ENCODE results near the gene USP49.
"Not testable (repeated sequence)": the region's sequence is repeated elsewhere in the genome, so short reads cannot be mapped to it uniquely, and the experiment has no call there.

The USP49 gene

GRCh38 chr6:41780551-41781365, 114.4 kb downstream of the USP49 start, which contains the start of gene PRICKLE4:
PRICKLE4 (plus strand) TSS chr6:41780782; CDS start chr6:41783474, 2,692 bp downstream.
- DNase-seq (ENCODE audit: low read depth in 2 of 2) = no peak

GRCh38 chr6:41779788-41780550, 115.2 kb downstream of the USP49 start, which contains the start of gene FRS3:
FRS3 (minus strand) TSS chr6:41779900; CDS start chr6:41776987, 2,913 bp downstream.
- peak; percentile 98 for DNase-seq (ENCODE audit: low read depth in 2 of 2)

- DNase-seq (ENCODE audit: low read depth in 2 of 2) = no peak
Observed at GRCh38 chr6:41779336-41779735, 115.8 kb downstream of the USP49 start.

GRCh38 chr6:41778895-41779294, 116.3 kb downstream of the USP49 start:
- no peak for DNase-seq (ENCODE audit: low read depth in 2 of 2)

DNA sequence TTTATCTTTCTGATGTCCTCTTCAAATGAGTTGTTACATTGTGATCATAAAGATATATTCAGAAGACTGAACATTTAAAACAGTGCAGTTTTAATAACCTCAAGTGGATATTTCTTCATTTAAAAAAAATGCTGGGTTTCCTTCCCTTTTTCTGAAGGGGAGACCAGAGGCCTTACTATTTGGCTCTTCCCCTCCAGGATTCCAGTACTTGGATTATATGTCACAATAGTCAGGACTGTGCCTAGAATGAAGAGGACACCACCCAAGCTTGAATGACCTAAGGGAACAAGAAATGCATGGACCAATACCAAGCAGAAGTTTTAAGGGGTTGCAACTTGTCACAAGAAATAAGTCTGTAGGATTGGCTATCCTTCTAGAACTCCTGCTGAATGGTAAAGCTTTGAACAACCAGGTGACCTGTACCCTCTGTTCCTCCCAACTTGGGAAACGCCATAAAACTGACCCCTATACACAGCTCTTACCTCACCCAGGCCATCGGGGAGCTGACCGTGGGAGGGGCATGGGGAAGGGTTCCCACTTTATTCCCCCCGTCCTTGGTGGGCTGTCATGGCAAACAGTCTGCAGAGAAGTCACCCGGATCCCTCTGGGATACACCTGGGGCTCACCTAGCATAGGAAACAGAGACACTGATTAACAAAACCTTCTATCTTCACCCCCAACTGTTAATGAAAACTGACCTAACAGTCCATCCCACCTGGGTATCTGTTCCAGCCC, 117.5 kb downstream of the USP49 start:
- DNase-seq (ENCODE audit: low read depth in 2 of 2) = no peak

DNA sequence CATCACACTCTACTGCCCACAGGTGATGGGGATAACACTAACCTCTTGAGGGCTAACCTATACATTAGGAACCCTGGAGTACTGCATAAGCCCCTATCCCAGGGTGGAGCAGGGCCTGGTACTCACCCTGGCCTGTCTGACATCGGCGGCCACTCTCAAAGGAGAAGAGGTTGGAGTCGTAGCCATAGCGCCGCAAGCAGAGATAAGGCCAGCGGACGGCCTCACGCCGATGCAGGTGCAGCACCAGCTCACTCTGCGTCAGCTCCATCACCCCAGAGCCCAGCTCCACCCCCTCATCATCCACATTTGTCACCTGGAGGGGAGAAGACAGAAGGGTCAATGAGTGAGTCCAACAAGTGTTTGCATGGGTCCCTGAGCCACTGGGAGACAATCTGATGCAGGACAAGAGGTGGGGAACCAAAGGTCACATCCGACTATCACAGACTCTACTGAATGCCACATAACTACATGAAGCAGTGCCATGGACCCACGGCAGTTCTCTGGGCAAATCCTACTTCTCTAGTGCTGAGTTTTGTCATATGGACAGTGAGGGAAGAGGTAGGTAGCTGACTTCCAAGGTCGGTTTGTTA, 119.8 kb downstream of the USP49 start:
- DNase-seq (ENCODE audit: low read depth in 2 of 2) = no peak

DNA sequence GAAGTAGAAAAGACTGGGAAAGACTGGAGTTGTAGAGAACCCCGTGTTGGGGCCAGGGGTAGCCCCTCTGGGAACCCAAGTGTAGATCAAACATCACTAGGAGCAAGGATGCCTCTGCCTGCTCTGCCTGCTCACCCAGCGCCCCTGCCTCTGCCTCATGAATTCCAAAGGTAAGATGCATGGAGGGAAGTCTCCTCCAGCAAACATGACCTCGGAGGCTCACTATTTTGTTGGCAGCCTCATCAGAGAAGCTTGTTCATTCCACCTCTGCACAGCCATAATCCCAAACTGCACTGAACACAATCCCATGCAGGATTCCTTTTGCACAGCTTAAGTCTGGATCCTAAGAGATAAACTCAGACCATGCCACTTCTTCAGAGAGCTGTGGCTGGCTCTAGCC, 120.3 kb downstream of the USP49 start:
- DNase-seq (ENCODE audit: low read depth in 2 of 2) = no peak

GRCh38 chr6:41771058-41771983, 123.9 kb downstream of the USP49 start:
- DNase-seq (ENCODE audit: low read depth in 2 of 2) = no peak

- no peak for DNase-seq (ENCODE audit: low read depth in 2 of 2)
Observed at GRCh38 chr6:41770381-41771057, 124.7 kb downstream of the USP49 start.

- no peak for DNase-seq (ENCODE audit: low read depth in 2 of 2)
Observed at GRCh38 chr6:41769376-41769775, 125.8 kb downstream of the USP49 start.

- no peak for DNase-seq (ENCODE audit: low read depth in 2 of 2)
Observed at GRCh38 chr6:41768545-41769308, 126.4 kb downstream of the USP49 start.

- no peak for DNase-seq (ENCODE audit: low read depth in 2 of 2)
Observed at GRCh38 chr6:41767112-41767833, 127.9 kb downstream of the USP49 start.

GRCh38 chr6:41766043-41766664, 129.0 kb downstream of the USP49 start:
- not testable (repeated sequence) for DNase-seq (ENCODE audit: low read depth in 2 of 2)

GRCh38 chr6:41763470-41763869, 131.7 kb downstream of the USP49 start:
- no peak for DNase-seq (ENCODE audit: low read depth in 2 of 2)

DNA sequence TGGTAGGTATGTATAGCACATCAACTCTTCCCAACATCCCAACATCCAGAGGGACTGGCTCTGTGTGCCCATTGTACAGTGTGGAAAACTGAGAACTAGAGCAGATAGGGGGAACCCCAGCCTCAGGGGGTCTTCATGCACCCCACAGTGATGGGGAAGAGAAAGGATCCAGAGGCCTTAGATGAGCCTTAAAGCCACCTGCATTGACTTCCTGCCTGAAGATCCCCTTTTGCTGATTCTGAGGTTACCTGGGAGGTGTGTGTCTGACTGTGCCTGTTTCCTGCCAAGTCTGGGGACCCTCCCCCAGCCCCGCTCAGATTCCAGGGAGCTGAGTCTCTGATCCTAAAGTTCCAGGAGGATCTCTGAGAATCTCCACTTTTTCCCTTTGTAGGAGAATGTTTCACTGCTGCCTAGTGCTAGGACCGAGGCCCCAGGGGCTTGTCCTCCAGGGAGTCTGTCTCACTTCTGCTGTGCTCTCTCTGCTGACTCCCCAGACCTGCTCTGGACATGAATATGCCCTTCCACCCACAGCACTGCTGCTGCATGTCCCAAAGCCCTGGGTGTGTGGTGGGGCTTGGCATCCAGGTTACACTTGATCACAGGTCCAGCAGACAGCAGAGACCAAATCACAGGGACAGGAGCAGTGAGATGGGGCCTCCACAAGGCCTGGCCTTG, 135.1 kb downstream of the USP49 start:
- DNase-seq (ENCODE audit: low read depth in 2 of 2) = no peak

GRCh38 chr6:41759106-41759904, 135.9 kb downstream of the USP49 start:
- no peak for DNase-seq (ENCODE audit: low read depth in 2 of 2)

- DNase-seq (ENCODE audit: low read depth in 2 of 2) = no peak
Observed at GRCh38 chr6:41758641-41759035, 136.5 kb downstream of the USP49 start.

Data from stimulated activated CD8-positive, alpha-beta memory T cell treated with anti-CD3 and anti-CD28 coated beads, Interleukin-7, amount 100 ng/mL, for 4 hours (primary cell).